ENCODE measurements around the gene SCAF4. TPM values are rescaled to one million over a fixed set of nuclear protein-coding genes. Genes with fewer than 3 reads are reported as not detected.

SCAF4 gene
- total and polyA plus RNA-seq, 5 donors, result 9.7 to 22.1 (median 18.8) TPM

- H3K4me3 ChIP-seq (ENCODE audit: low read length), result no peak overlapping the region
- H3K4me1 ChIP-seq (ENCODE audit: control insufficient read depth, insufficient read depth, low read length), result no peaks in the 10 kb centered on the region
- no peaks in the 10 kb centered on the region for H3K9me3 ChIP-seq (ENCODE audit: control insufficient read depth, low read length)
- intact Hi-C loops (cut with DNase I), result no loop called here
- H3K27ac ChIP-seq (ENCODE audit: low read length), result no peak overlapping the region
- 97% methylated on average over 1 of the region's 1 CpG for WGBS
- ATAC-seq (no peak), DNase-seq (no peak)
- H3K27me3 ChIP-seq (ENCODE audit: control insufficient read depth, insufficient read depth), result no peaks in the 10 kb centered on the region
These were observed 20.6 kb downstream of the SCAF4 start for GRCh38 chr21:31711326-31711725.

GRCh38 chr21:31710586-31710985 lies 21.3 kb downstream of the SCAF4 start:
- DNase-seq (no peak), ATAC-seq (no peak)
- Histone ChIP-seq H3K4me3 (ENCODE audit: low read length) (no peak overlapping the region), H3K27ac (ENCODE audit: low read length) (no peak overlapping the region), H3K9me3 (ENCODE audit: control insufficient read depth, low read length) (no peaks in the 10 kb centered on the region), H3K27me3 (ENCODE audit: control insufficient read depth, insufficient read depth) (no peaks in the 10 kb centered on the region), H3K4me1 (ENCODE audit: control insufficient read depth, insufficient read depth, low read length) (no peaks in the 10 kb centered on the region)
- intact Hi-C loops (cut with DNase I), result no loop called here
- WGBS, result 48% methylated on average over 1 of the region's 1 CpG

GRCh38 chr21:31708541-31708940 lies 23.4 kb downstream of the SCAF4 start:
- 32% methylated on average over 1 of the region's 1 CpG for WGBS
- H3K27me3 ChIP-seq (ENCODE audit: control insufficient read depth, insufficient read depth), result no peaks in the 10 kb centered on the region
- DNase-seq (no peak), ATAC-seq (no peak)
- H3K27ac ChIP-seq (ENCODE audit: low read length), result no peak overlapping the region
- H3K9me3 ChIP-seq (ENCODE audit: control insufficient read depth, low read length), result no peaks in the 10 kb centered on the region
- intact Hi-C loops (cut with DNase I), result no loop called here
- no peak overlapping the region for H3K4me3 ChIP-seq (ENCODE audit: low read length)
- H3K4me1 ChIP-seq (ENCODE audit: control insufficient read depth, insufficient read depth, low read length), result no peaks in the 10 kb centered on the region

- DNase-seq, result no peak
- intact Hi-C loops (cut with DNase I), result no loop called here
- Histone ChIP-seq H3K27me3 (ENCODE audit: control insufficient read depth, insufficient read depth) (no peaks in the 10 kb centered on the region), H3K4me3 (ENCODE audit: low read length) (no peak overlapping the region), H3K9me3 (ENCODE audit: control insufficient read depth, low read length) (no peaks in the 10 kb centered on the region), H3K4me1 (ENCODE audit: control insufficient read depth, insufficient read depth, low read length) (no peaks in the 10 kb centered on the region), H3K27ac (ENCODE audit: low read length) (no peak overlapping the region)
- ATAC-seq, result no peak
These were observed 24.4 kb downstream of the SCAF4 start for GRCh38 chr21:31707499-31707898.

- H3K27me3 ChIP-seq (ENCODE audit: control insufficient read depth, insufficient read depth), result no peaks in the 10 kb centered on the region
- WGBS, result 90% methylated on average over 3 of the region's 3 CpGs
- H3K27ac ChIP-seq (ENCODE audit: low read length), result no peak overlapping the region
- DNase-seq (no peak), ATAC-seq (no peak)
- no peaks in the 10 kb centered on the region for H3K9me3 ChIP-seq (ENCODE audit: control insufficient read depth, low read length)
- intact Hi-C loops (cut with DNase I), result no loop called here
- H3K4me1 ChIP-seq (ENCODE audit: control insufficient read depth, insufficient read depth, low read length), result no peaks in the 10 kb centered on the region
- no peak overlapping the region for H3K4me3 ChIP-seq (ENCODE audit: low read length)
These were observed 25.4 kb downstream of the SCAF4 start for GRCh38 chr21:31706562-31706961.

GRCh38 chr21:31700040-31700439 lies 31.9 kb downstream of the SCAF4 start:
- ATAC-seq (no peak), DNase-seq (no peak)
- H3K4me3 ChIP-seq (ENCODE audit: low read length), result no peak overlapping the region
- no peaks in the 10 kb centered on the region for H3K9me3 ChIP-seq (ENCODE audit: control insufficient read depth, low read length)
- H3K27me3 ChIP-seq (ENCODE audit: control insufficient read depth, insufficient read depth), result no peaks in the 10 kb centered on the region
- WGBS, result over 99% methylated on average over 3 of the region's 3 CpGs
- no peaks in the 10 kb centered on the region for H3K4me1 ChIP-seq (ENCODE audit: control insufficient read depth, insufficient read depth, low read length)
- intact Hi-C loops (cut with DNase I), result no loop called here
- no peak overlapping the region for H3K27ac ChIP-seq (ENCODE audit: low read length)

- no peak for DNase-seq
- Histone ChIP-seq H3K4me1 (ENCODE audit: control insufficient read depth, insufficient read depth, low read length) (no peaks in the 10 kb centered on the region), H3K27ac (ENCODE audit: low read length) (no peak overlapping the region), H3K9me3 (ENCODE audit: control insufficient read depth, low read length) (no peaks in the 10 kb centered on the region), H3K4me3 (ENCODE audit: low read length) (no peak overlapping the region), H3K27me3 (ENCODE audit: control insufficient read depth, insufficient read depth) (no peaks in the 10 kb centered on the region)
- no peak for ATAC-seq
- intact Hi-C loops (cut with DNase I), result no loop called here
These were observed 33.5 kb downstream of the SCAF4 start for GRCh38 chr21:31698461-31698860.

GRCh38 chr21:31696424-31696823 lies 35.5 kb downstream of the SCAF4 start:
- no peak overlapping the region for H3K4me3 ChIP-seq (ENCODE audit: low read length)
- no peaks in the 10 kb centered on the region for H3K9me3 ChIP-seq (ENCODE audit: control insufficient read depth, low read length)
- no peaks in the 10 kb centered on the region for H3K4me1 ChIP-seq (ENCODE audit: control insufficient read depth, insufficient read depth, low read length)
- WGBS, result 93% methylated on average over 6 of the region's 6 CpGs
- intact Hi-C loops (cut with DNase I), result no loop called here
- no peaks in the 10 kb centered on the region for H3K27me3 ChIP-seq (ENCODE audit: control insufficient read depth, insufficient read depth)
- H3K27ac ChIP-seq (ENCODE audit: low read length), result no peak overlapping the region
- ATAC-seq (no peak), DNase-seq (no peak)

GRCh38 chr21:31693222-31693621 lies 38.7 kb downstream of the SCAF4 start:
- Histone ChIP-seq H3K4me1 (ENCODE audit: control insufficient read depth, insufficient read depth, low read length) (no peaks in the 10 kb centered on the region), H3K4me3 (ENCODE audit: low read length) (no peak overlapping the region), H3K27ac (ENCODE audit: low read length) (no peak overlapping the region), H3K9me3 (ENCODE audit: control insufficient read depth, low read length) (no peaks in the 10 kb centered on the region), H3K27me3 (ENCODE audit: control insufficient read depth, insufficient read depth) (no peaks in the 10 kb centered on the region)
- intact Hi-C loops (cut with DNase I), result no loop called here
- ATAC-seq (no peak), DNase-seq (no peak)
- 98% methylated on average over 16 of the region's 16 CpGs for WGBS

GRCh38 chr21:31688603-31689368 lies 43.1 kb downstream of the SCAF4 start:
- Histone ChIP-seq H3K4me1 (ENCODE audit: control insufficient read depth, insufficient read depth, low read length) (no peaks in the 10 kb centered on the region), H3K27ac (ENCODE audit: low read length) (no peak overlapping the region), H3K4me3 (ENCODE audit: low read length) (no peak overlapping the region), H3K9me3 (ENCODE audit: control insufficient read depth, low read length) (no peaks in the 10 kb centered on the region), H3K27me3 (ENCODE audit: control insufficient read depth, insufficient read depth) (no peaks in the 10 kb centered on the region)
- ATAC-seq (no peak), DNase-seq (no peak)
- intact Hi-C loops (cut with DNase I), result no loop called here
- WGBS, result 94% methylated on average over 5 of the region's 5 CpGs

- intact Hi-C loops (cut with DNase I), result no loop called here
- Histone ChIP-seq H3K27me3 (ENCODE audit: control insufficient read depth, insufficient read depth) (no peaks in the 10 kb centered on the region), H3K4me3 (ENCODE audit: low read length) (no peak overlapping the region), H3K9me3 (ENCODE audit: control insufficient read depth, low read length) (no peaks in the 10 kb centered on the region), H3K27ac (ENCODE audit: low read length) (no peak overlapping the region), H3K4me1 (ENCODE audit: control insufficient read depth, insufficient read depth, low read length) (no peaks in the 10 kb centered on the region)
- no peak for ATAC-seq
- WGBS, result 89% methylated on average over 2 of the region's 2 CpGs
- no peak for DNase-seq
These were observed 44.8 kb downstream of the SCAF4 start for GRCh38 chr21:31687108-31687507.

All from right cardiac atrium (tissue), 5 donors.